H9 (cell line): Measurements from ENCODE around the gene ADAMTS2. TPM values are rescaled to one million over a fixed set of nuclear protein-coding genes. Genes with fewer than 3 reads are reported as not detected.

ENCODE experiments used
- DNase-seq: peaks from one replicate; pipeline ENCODE4 v3.0.0-alpha.2; 2017
- H2AFZ ChIP-seq: one replicate; pipeline ENCODE4 v1.6.1; 2013; ENCODE audit warnings: mild to moderate bottlenecking, low read length, control low read depth, moderate library complexity
- H2AK5ac ChIP-seq: 2 replicates; pipeline ENCODE4 v1.6.1; 2013; ENCODE audit warnings: low read length, control low read depth, mixed read lengths; ENCODE audit not compliant: insufficient read length
- H2BK120ac ChIP-seq: one replicate; pipeline ENCODE4 v1.6.1; 2013; ENCODE audit warnings: low read depth, mild to moderate bottlenecking, low read length, control low read depth, inconsistent platforms; ENCODE audit not compliant: poor library complexity, severe bottlenecking
- H2BK12ac ChIP-seq: 2 replicates; pipeline ENCODE4 v1.6.1; 2013; ENCODE audit warnings: low read length, control low read depth, mixed read lengths, low read depth; ENCODE audit not compliant: insufficient read length
- H2BK15ac ChIP-seq: 2 replicates; pipeline ENCODE4 v1.6.1; 2013; ENCODE audit warnings: low read depth, low read length, control low read depth
- H2BK20ac ChIP-seq: one replicate; pipeline ENCODE4 v1.6.1; 2013; ENCODE audit warnings: low read depth, mild to moderate bottlenecking, low read length, control low read depth, inconsistent platforms; ENCODE audit not compliant: poor library complexity, severe bottlenecking
- H2BK5ac ChIP-seq: 2 replicates; pipeline ENCODE4 v1.6.1; 2013; ENCODE audit warnings: low read length, control low read depth, mixed read lengths; ENCODE audit not compliant: insufficient read length
- H3K14ac ChIP-seq: 2 replicates; pipeline ENCODE4 v1.6.1; 2013; ENCODE audit warnings: low read length, control low read depth; ENCODE audit not compliant: insufficient read depth
- H3K18ac ChIP-seq: 2 replicates; pipeline ENCODE4 v1.6.1; 2013; ENCODE audit warnings: low read depth, mild to moderate bottlenecking, mixed read lengths, low read length, control low read depth; ENCODE audit not compliant: insufficient read length
- H3K23ac ChIP-seq: 2 replicates; pipeline ENCODE4 v1.6.1; 2013; ENCODE audit warnings: low read length, control low read depth, mixed read lengths, low read depth; ENCODE audit not compliant: insufficient read length
- H3K23me2 ChIP-seq: 2 replicates; pipeline ENCODE4 v1.6.1; 2013; ENCODE audit warnings: low read depth, mild to moderate bottlenecking, mixed read lengths, low read length, control low read depth; ENCODE audit not compliant: insufficient read length, poor library complexity, severe bottlenecking
- H3K27ac ChIP-seq: 2 replicates; pipeline ENCODE4 v1.5.1; 2013; ENCODE audit warnings: low read length, control low read depth, mixed read lengths, low read depth; ENCODE audit not compliant: insufficient read length
- H3K27me3 ChIP-seq: 2 replicates; pipeline ENCODE4 v1.6.1; 2013; ENCODE audit warnings: low read length, control low read depth, inconsistent platforms; ENCODE audit not compliant: insufficient read depth
- H3K4ac ChIP-seq: 2 replicates; pipeline ENCODE4 v1.6.1; 2013; ENCODE audit warnings: low read depth, mild to moderate bottlenecking, control low read depth, inconsistent platforms, low read length, moderate library complexity
- H3K4me1 ChIP-seq: 2 replicates; pipeline ENCODE4 v1.6.1; 2013; ENCODE audit warnings: low read length, control low read depth, inconsistent platforms; ENCODE audit not compliant: insufficient read depth
- H3K4me2 ChIP-seq: 2 replicates; pipeline ENCODE4 v1.6.1; 2013; ENCODE audit warnings: low read length, control low read depth, mixed read lengths; ENCODE audit not compliant: insufficient read length, insufficient read depth
- H3K56ac ChIP-seq: 2 replicates; pipeline ENCODE4 v1.6.1; 2013; ENCODE audit warnings: low read depth, mild to moderate bottlenecking, mixed read lengths, low read length, control low read depth; ENCODE audit not compliant: insufficient read length
- H3K79me1 ChIP-seq: 2 replicates; pipeline ENCODE4 v1.6.1; 2013; ENCODE audit warnings: low read depth, mild to moderate bottlenecking, moderate library complexity, low read length, control low read depth, inconsistent platforms; ENCODE audit not compliant: insufficient read depth, poor library complexity, severe bottlenecking
- H3K79me2 ChIP-seq: 2 replicates; pipeline ENCODE4 v1.6.1; 2013; ENCODE audit warnings: low read length, control low read depth, inconsistent platforms; ENCODE audit not compliant: insufficient read depth
- H3K9ac ChIP-seq: 2 replicates; pipeline ENCODE4 v1.6.1; 2013; ENCODE audit warnings: low read length, control low read depth, mixed read lengths; ENCODE audit not compliant: insufficient read length; ENCODE audit errors: extremely low read depth
- H3K9me3 ChIP-seq: one replicate; pipeline ENCODE4 v1.6.1; 2013; ENCODE audit warnings: low read depth, low read length, inconsistent platforms; ENCODE audit not compliant: control insufficient read depth
- H3T11ph ChIP-seq: one replicate; pipeline ENCODE4 v1.6.1; 2013; ENCODE audit warnings: mild to moderate bottlenecking, low read length, control low read depth, inconsistent platforms
- H4K20me1 ChIP-seq: one replicate; pipeline ENCODE4 v1.6.1; 2013; ENCODE audit not compliant: control insufficient read depth, insufficient read length, insufficient read depth
- H4K5ac ChIP-seq: 2 replicates; pipeline ENCODE4 v1.6.1; 2013; ENCODE audit warnings: low read depth, mild to moderate bottlenecking, mixed read lengths, low read length, control low read depth; ENCODE audit not compliant: insufficient read length
- H4K8ac ChIP-seq: replicated peaks from 2 replicates; pipeline ENCODE4 v1.6.1; 2013; ENCODE audit warnings: low read length, control low read depth, mixed read lengths, low read depth; ENCODE audit not compliant: insufficient read length
- H4K91ac ChIP-seq: 2 replicates; pipeline ENCODE4 v1.6.1; 2013; ENCODE audit warnings: low read depth, mild to moderate bottlenecking, moderate library complexity, mixed read lengths, low read length, control low read depth; ENCODE audit not compliant: insufficient read length
- H3K27ac Mint-ChIP-seq, 3 experiments: 2 replicates in 2 of 3; 3 replicates in 1 of 3; pipeline ENCODE4 v1.8.0; 2020 to 2021; ENCODE audit warnings: mixed read lengths in 3 of 3, mild to moderate bottlenecking in 1 of 3, moderate library complexity in 1 of 3
- H3K27me3 Mint-ChIP-seq: 2 replicates; pipeline ENCODE4 v1.8.0; 2021; ENCODE audit warnings: low read depth, mild to moderate bottlenecking, moderate library complexity, mixed read lengths
- H3K36me3 Mint-ChIP-seq, 3 experiments: 2 replicates in 2 of 3; 3 replicates in 1 of 3; pipeline ENCODE4 v1.8.0; 2020 to 2021; ENCODE audit warnings: low read depth in 3 of 3, mixed read lengths in 3 of 3; ENCODE audit not compliant: insufficient read depth in 1 of 3
- H3K4me1 Mint-ChIP-seq, 2 experiments: 2 replicates each; pipeline ENCODE4 v1.8.0; 2020; ENCODE audit warnings: mixed read lengths in 2 of 2
- H3K4me3 Mint-ChIP-seq, 2 experiments: 2 replicates in 1 of 2; 3 replicates in 1 of 2; pipeline ENCODE4 v1.8.0; 2020 to 2021; ENCODE audit warnings: mild to moderate bottlenecking in 2 of 2, mixed read lengths in 2 of 2, moderate library complexity in 1 of 2
- H3K9me3 Mint-ChIP-seq, 2 experiments: 2 replicates in 1 of 2; 3 replicates in 1 of 2; pipeline ENCODE4 v1.8.0; 2020; ENCODE audit warnings: mild to moderate bottlenecking in 2 of 2, mixed read lengths in 2 of 2, moderate library complexity in 1 of 2
- CTCF ChIP-seq: fragments of 200-600 bp; sonication (generic); conservative IDR thresholded peaks from 3 replicates; pipeline ENCODE4 v1.8.0; 2021; ENCODE audit warnings: antibody characterized with exemption, mild to moderate bottlenecking
- WGBS: extraction: QIAGEN DNeasy Blood & Tissue Kit; methylation state at CpG from one replicate; pipeline ENCODE4 v1.1.7; 2013; ENCODE audit warnings: missing lambda C conversion rate, low lambda C conversion rate, mixed read lengths; ENCODE audit not compliant: insufficient read length; ENCODE audit errors: extremely low coverage; 5-methylcytosine and 5-hydroxymethylcytosine counted together
- total RNA-seq: library from RNA; stranded (reverse); gene quantifications from 2 replicates; pipeline ENCODE4 v1.2.1, GENCODE V29; 2021

Gene ADAMTS2
- total RNA-seq, 1 experiment from 2014 or later, result 5.4 TPM

GRCh38 chr5:179131886-179132585 lies 213.2 kb downstream of the ADAMTS2 start:
- Histone ChIP-seq H3K4me2 (no peak overlapping the region), H3K4me1 (no peaks in the 10 kb centered on the region), H3T11ph (no peak overlapping the region), H3K23me2 (no peaks in the 10 kb centered on the region), H2AK5ac (no peak overlapping the region), H3K27me3 (no peaks in the 10 kb centered on the region), H4K8ac (no peak overlapping the region), H3K18ac (no peak overlapping the region), H2BK5ac (no peak overlapping the region), H3K9ac (no peak overlapping the region), H4K91ac (no peak overlapping the region), H3K4ac (no peak overlapping the region), H3K23ac (no peak overlapping the region), H3K9me3 (no peaks in the 10 kb centered on the region), H2BK120ac (no peak overlapping the region), H2BK20ac (no peak overlapping the region), H2AFZ (no peak overlapping the region), H3K27ac (no peak overlapping the region), H4K20me1 (no peaks in the 10 kb centered on the region), H2BK15ac (no peak overlapping the region), H3K79me2 (no peaks in the 10 kb centered on the region), H2BK12ac (no peak overlapping the region), H3K14ac (no peak overlapping the region), H4K5ac (no peak overlapping the region), H3K56ac (no peak overlapping the region), H3K79me1 (no peaks in the 10 kb centered on the region)
- H3K9me3 Mint-ChIP-seq, result peaks cover 9 to 55% of the 10 kb centered on the region in 2 experiments
- TF ChIP-seq CTCF, result no peak
- no peak for DNase-seq
- peaks cover 2 to 33% (median 6%) of the 10 kb centered on the region in 3 experiments; a peak in 6 of 7 replicates for H3K36me3 Mint-ChIP-seq
- no peak overlapping the region for H3K27ac Mint-ChIP-seq
- no peak overlapping the region for H3K4me3 Mint-ChIP-seq
- no CpG with 5 or more reads among the region's 15 CpGs for WGBS
- H3K4me1 Mint-ChIP-seq, result no peaks in the 10 kb centered on the region
- no peaks in the 10 kb centered on the region for H3K27me3 Mint-ChIP-seq
